OCI-LY3 (cell line): ENCODE results near the gene COPG1.
"Not testable (repeated sequence)": the region's sequence is repeated elsewhere in the genome, so short reads cannot be mapped to it uniquely, and the experiment has no call there.

Source experiments
- EZH2phosphoT487 ChIP-seq: fragments of 200-600 bp; shearing (Covaris generic); IDR thresholded peaks from 2 replicates; pipeline ENCODE4 v1.6.1; 2018; ENCODE audit warnings: antibody characterized with exemption, mixed run types, low read depth
- TF ChIP-seq, protein P1 (sequence below): fragments of 200-600, 300-600 bp; sonication (generic); IDR thresholded peaks from 2 replicates; pipeline ENCODE4 v1.5.1; 2014; ENCODE audit warnings: antibody characterized with exemption, low read length, low read depth

DNA sequence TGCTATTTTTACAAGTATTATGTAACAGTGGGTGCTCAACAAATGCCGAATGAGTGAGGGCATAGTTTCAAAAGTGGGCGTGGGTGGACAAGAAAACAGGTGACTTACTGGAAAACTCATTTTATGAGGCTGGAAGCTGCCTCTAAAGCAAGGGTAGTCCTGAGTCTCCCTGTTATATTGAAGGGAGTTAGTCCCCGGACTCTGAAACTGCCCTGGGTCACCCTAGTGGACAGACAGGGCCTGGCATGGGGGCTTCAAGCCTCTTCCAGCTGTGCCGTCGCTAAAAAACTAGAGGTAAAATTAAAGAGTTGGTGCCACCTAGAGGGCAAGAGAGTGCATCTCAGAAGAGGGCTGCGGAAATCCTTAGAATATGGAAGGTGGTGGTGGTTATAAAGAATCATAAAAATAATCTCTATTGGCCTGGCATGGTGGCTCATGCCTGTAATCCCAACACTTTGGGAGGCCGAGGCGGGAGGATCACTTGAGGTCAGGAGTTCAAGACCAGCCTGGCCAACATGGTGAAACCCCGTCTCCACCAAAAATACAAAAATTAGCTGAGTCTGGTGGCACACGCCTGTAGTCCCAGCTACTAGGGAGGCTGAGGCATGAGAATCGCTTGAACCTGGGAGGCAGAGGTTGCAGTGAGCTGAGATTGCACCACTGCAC lies 3.6 kb upstream of the COPG1 start:
- not testable (repeated sequence) for TF ChIP-seq EZH2phosphoT487
- TF ChIP-seq, protein P1, sequence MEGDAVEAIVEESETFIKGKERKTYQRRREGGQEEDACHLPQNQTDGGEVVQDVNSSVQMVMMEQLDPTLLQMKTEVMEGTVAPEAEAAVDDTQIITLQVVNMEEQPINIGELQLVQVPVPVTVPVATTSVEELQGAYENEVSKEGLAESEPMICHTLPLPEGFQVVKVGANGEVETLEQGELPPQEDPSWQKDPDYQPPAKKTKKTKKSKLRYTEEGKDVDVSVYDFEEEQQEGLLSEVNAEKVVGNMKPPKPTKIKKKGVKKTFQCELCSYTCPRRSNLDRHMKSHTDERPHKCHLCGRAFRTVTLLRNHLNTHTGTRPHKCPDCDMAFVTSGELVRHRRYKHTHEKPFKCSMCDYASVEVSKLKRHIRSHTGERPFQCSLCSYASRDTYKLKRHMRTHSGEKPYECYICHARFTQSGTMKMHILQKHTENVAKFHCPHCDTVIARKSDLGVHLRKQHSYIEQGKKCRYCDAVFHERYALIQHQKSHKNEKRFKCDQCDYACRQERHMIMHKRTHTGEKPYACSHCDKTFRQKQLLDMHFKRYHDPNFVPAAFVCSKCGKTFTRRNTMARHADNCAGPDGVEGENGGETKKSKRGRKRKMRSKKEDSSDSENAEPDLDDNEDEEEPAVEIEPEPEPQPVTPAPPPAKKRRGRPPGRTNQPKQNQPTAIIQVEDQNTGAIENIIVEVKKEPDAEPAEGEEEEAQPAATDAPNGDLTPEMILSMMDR: peak; percentile 85
